ENCODE data around the gene SFRP5. TPM values are rescaled to one million over a fixed set of nuclear protein-coding genes. Genes with fewer than 3 reads are reported as not detected.

Gene SFRP5
- total and polyA plus RNA-seq, 2 donors (not counting 1 experiment from before 2014, with no cell fraction given) = not detected

DNA sequence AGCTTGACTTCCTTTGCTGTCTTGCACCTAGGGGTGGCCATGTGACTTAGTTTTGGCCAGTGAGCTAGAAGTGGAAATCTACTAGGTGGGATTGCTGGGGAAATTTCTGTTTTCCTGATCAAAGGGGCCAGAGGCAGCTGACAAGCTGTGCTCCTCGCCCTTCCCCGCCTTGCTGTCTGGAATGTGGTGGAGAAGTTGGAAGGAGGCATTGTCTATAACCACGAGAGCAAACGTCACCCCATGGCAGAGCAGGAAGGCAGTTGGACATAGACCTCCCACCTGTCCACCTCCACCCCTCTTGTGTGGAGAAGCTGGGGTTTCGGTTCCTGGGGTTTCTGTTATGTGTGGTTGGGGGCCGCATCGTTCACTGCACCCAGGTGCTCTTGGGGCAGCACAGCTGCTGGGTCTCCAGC is 7.3 kb downstream of the SFRP5 start:
- H2AFZ ChIP-seq (ENCODE audit: insufficient read depth, low read depth, low read length, poor library complexity, severe bottlenecking) = no peak overlapping the region
- H3K79me2 ChIP-seq (ENCODE audit: control insufficient read depth, insufficient read depth, low read length) = no peaks in the 10 kb centered on the region
- ATAC-seq (ENCODE audit: low read depth) (no peak), DNase-seq (no peak)
- Mint-ChIP-seq H3K27ac (no peak overlapping the region), H3K27me3 (peaks cover 13% of the 10 kb centered on the region), H3K9me3 (ENCODE audit: insufficient read depth) (no peaks in the 10 kb centered on the region), H3K4me3 (no peak overlapping the region), H3K4me1 (peaks cover 12% of the 10 kb centered on the region)
- intact Hi-C loops (cut with micrococcal nuclease) = no loop called here
- ChIA-PET POLR2A (no interaction called here), CTCF (interaction anchor here (0.6 kb wide), 1 partner anchor 103 kb away, joined by 3 read pairs; no protein-coding TSS in a partner anchor)
- peaks cover 0 to 4% (median 0%) of the 10 kb centered on the region in 4 experiments for H3K27me3 ChIP-seq (replicated peaks in 1 of 4; ENCODE audit: control extremely low read depth in 1 of 4, control insufficient read depth in 3 of 4, insufficient read depth in 4 of 4, low read length in 3 of 4)
- H3K4me1 ChIP-seq (ENCODE audit: control insufficient read depth in 2 of 2, insufficient read depth in 2 of 2, low read length in 2 of 2) = peaks cover 6 to 11% of the 10 kb centered on the region in 2 donors
- H3K4me2 ChIP-seq (replicated peaks; ENCODE audit: low read depth, low read length, poor library complexity, severe bottlenecking) = no peak overlapping the region
- TF ChIP-seq EZH2 (IDR thresholded peaks at IDR 0.05; ENCODE audit: borderline replicate concordance, insufficient read depth, low read depth, low read length, poor library complexity, severe bottlenecking) (no peak), CTCF (IDR thresholded peaks at IDR 0.05) (no peak)
- H3K27ac ChIP-seq (ENCODE audit: low read length in 2 of 2) = no peak overlapping the region
- no peak overlapping the region for H3K9ac ChIP-seq (ENCODE audit: low read length)
- H3K4me3 ChIP-seq (ENCODE audit: control extremely low read depth in 1 of 5, extremely low read depth in 1 of 5, insufficient read depth in 1 of 5, low read depth in 2 of 5, low read length in 4 of 5) = no peak overlapping the region
- H4K20me1 ChIP-seq (ENCODE audit: control insufficient read depth, insufficient read depth, low read length, poor library complexity, severe bottlenecking) = no peaks in the 10 kb centered on the region
- H3K9me3 ChIP-seq (ENCODE audit: control extremely low read depth in 1 of 3, control insufficient read depth in 2 of 3, insufficient read depth in 1 of 3, low read length in 2 of 3) = peaks cover 0 to 2% (median 0%) of the 10 kb centered on the region in 3 donors
- H3K36me3 ChIP-seq (replicated peaks in 1 of 2; ENCODE audit: control extremely low read depth in 1 of 2, control insufficient read depth in 1 of 2, extremely low read depth in 1 of 2, insufficient read depth in 2 of 2, low read length in 1 of 2) = peaks cover 0 to 21% of the 10 kb centered on the region in 2 experiments
- 0% methylated on average over 2 of the region's 7 CpGs for WGBS (ENCODE audit: insufficient coverage)

DNA sequence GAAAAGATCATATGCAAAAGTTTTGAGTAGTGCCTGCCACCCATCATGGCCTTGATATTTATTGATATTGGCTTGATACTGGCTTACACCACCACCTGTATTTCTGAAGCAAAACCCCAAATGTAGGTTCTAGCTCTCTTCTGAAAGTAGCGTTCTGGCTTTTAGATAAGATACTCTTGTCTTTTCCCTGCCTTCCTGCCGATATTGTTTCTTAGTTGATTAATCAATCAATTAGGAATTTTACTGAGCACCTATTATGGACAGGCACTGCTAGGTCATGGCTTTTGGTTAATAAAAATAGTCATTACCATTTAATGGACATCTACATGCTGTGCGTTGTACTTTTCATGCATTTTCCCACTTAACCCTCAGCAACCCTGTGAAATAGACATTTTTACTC is 7.9 kb downstream of the SFRP5 start:
- intact Hi-C loops (cut with micrococcal nuclease) = no loop called here
- ATAC-seq (ENCODE audit: low read depth) (no peak), DNase-seq (no peak)
- 93% methylated on average over 1 of the region's 3 CpGs for WGBS (ENCODE audit: insufficient coverage)
- Histone ChIP-seq H3K79me2 (ENCODE audit: control insufficient read depth, insufficient read depth, low read length) (no peaks in the 10 kb centered on the region), H3K4me1 (ENCODE audit: control insufficient read depth in 2 of 2, insufficient read depth in 2 of 2, low read length in 2 of 2) (peaks cover 6 to 11% of the 10 kb centered on the region in 2 donors), H2AFZ (ENCODE audit: insufficient read depth, low read depth, low read length, poor library complexity, severe bottlenecking) (no peak overlapping the region), H3K4me2 (replicated peaks; ENCODE audit: low read depth, low read length, poor library complexity, severe bottlenecking) (no peak overlapping the region), H3K4me3 (ENCODE audit: control extremely low read depth in 1 of 5, extremely low read depth in 1 of 5, insufficient read depth in 1 of 5, low read depth in 2 of 5, low read length in 4 of 5) (no peak overlapping the region), H3K27ac (ENCODE audit: low read length in 2 of 2) (no peak overlapping the region), H3K36me3 (replicated peaks in 1 of 2; ENCODE audit: control extremely low read depth in 1 of 2, control insufficient read depth in 1 of 2, extremely low read depth in 1 of 2, insufficient read depth in 2 of 2, low read length in 1 of 2) (peaks cover 0 to 27% of the 10 kb centered on the region in 2 experiments), H3K9ac (ENCODE audit: low read length) (no peak overlapping the region), H3K27me3 (replicated peaks in 1 of 4; ENCODE audit: control extremely low read depth in 1 of 4, control insufficient read depth in 3 of 4, insufficient read depth in 4 of 4, low read length in 3 of 4) (no peaks in the 10 kb centered on the region), H4K20me1 (ENCODE audit: control insufficient read depth, insufficient read depth, low read length, poor library complexity, severe bottlenecking) (no peaks in the 10 kb centered on the region), H3K9me3 (ENCODE audit: control extremely low read depth in 1 of 3, control insufficient read depth in 2 of 3, insufficient read depth in 1 of 3, low read length in 2 of 3) (peaks cover 0 to 2% (median 0%) of the 10 kb centered on the region in 3 donors)
- no peak overlapping the region for H3K4me3 Mint-ChIP-seq
- no peaks in the 10 kb centered on the region for H3K9me3 Mint-ChIP-seq (ENCODE audit: insufficient read depth)
- ChIA-PET CTCF (interaction anchor here (0.6 to 0.9 kb wide), 2 partner anchors 50 to 104 kb away, joined by 3 read pairs; no protein-coding TSS in a partner anchor), POLR2A (no interaction called here)
- no peak overlapping the region for H3K27ac Mint-ChIP-seq
- peaks cover 12% of the 10 kb centered on the region for H3K4me1 Mint-ChIP-seq
- H3K27me3 Mint-ChIP-seq = peaks cover 10% of the 10 kb centered on the region
- TF ChIP-seq CTCF (IDR thresholded peaks at IDR 0.05) = no peak
- TF ChIP-seq EZH2 (IDR thresholded peaks at IDR 0.05; ENCODE audit: borderline replicate concordance, insufficient read depth, low read depth, low read length, poor library complexity, severe bottlenecking) = no peak
